Endodermal cell (in vitro differentiated cells): Measurements from ENCODE around the gene ZDHHC16. TPM values are rescaled to one million over a fixed set of nuclear protein-coding genes. Genes with fewer than 3 reads are reported as not detected.

Source experiments
- DNase-seq: peaks from one replicate; pipeline ENCODE4 v3.0.0-alpha.2; 2017
- H3K27ac ChIP-seq: 2 replicates; pipeline ENCODE4 v1.5.1; 2013; ENCODE audit warnings: mild to moderate bottlenecking, low read depth, low read length, moderate library complexity
- H3K27me3 ChIP-seq: 2 replicates; pipeline ENCODE4 v1.6.1; 2013; ENCODE audit warnings: mild to moderate bottlenecking, low read length, moderate library complexity; ENCODE audit not compliant: insufficient read depth, control insufficient read depth, poor library complexity, severe bottlenecking
- H3K36me3 ChIP-seq: 2 replicates; pipeline ENCODE4 v1.7.0; 2013; ENCODE audit warnings: mild to moderate bottlenecking, low read length, moderate library complexity; ENCODE audit not compliant: control insufficient read depth, insufficient read depth
- H3K4me1 ChIP-seq: one replicate; pipeline ENCODE4 v1.7.0; 2013; ENCODE audit warnings: low read length; ENCODE audit not compliant: control insufficient read depth, insufficient read depth
- H3K4me3 ChIP-seq: 2 replicates; pipeline ENCODE4 v1.5.1; 2013; ENCODE audit warnings: mild to moderate bottlenecking, low read length, moderate library complexity
- H3K9ac ChIP-seq: 2 replicates; pipeline ENCODE4 v1.6.1; 2013; ENCODE audit warnings: mild to moderate bottlenecking, low read length, moderate library complexity; ENCODE audit not compliant: poor library complexity, severe bottlenecking; ENCODE audit errors: extremely low read depth
- H3K9me3 ChIP-seq: 2 replicates; pipeline ENCODE4 v1.6.1; 2013; ENCODE audit warnings: mild to moderate bottlenecking, low read length, moderate library complexity; ENCODE audit not compliant: control insufficient read depth
- H3K27ac Mint-ChIP-seq: 2 replicates; pipeline ENCODE4 v1.8.0; 2020; ENCODE audit warnings: mixed read lengths
- H3K27me3 Mint-ChIP-seq: 2 replicates; pipeline ENCODE4 v1.8.0; 2021; ENCODE audit warnings: mild to moderate bottlenecking, mixed read lengths; ENCODE audit not compliant: insufficient read depth
- H3K36me3 Mint-ChIP-seq: 2 replicates; pipeline ENCODE4 v1.8.0; 2020; ENCODE audit warnings: low read depth, mixed read lengths
- H3K4me1 Mint-ChIP-seq: 2 replicates; pipeline ENCODE4 v1.8.0; 2020; ENCODE audit warnings: mixed read lengths
- H3K4me3 Mint-ChIP-seq: 2 replicates; pipeline ENCODE4 v1.8.0; 2020; ENCODE audit warnings: mild to moderate bottlenecking, moderate library complexity, mixed read lengths
- H3K9me3 Mint-ChIP-seq: 2 replicates; pipeline ENCODE4 v1.8.0; 2020; ENCODE audit warnings: mild to moderate bottlenecking, mixed read lengths
- CTCF ChIP-seq: fragments of 200-600 bp; sonication (generic); conservative IDR thresholded peaks from 2 replicates; pipeline ENCODE4 v1.5.0; 2021; ENCODE audit warnings: antibody characterized with exemption, mild to moderate bottlenecking
- WGBS, 2 experiments: methylation state at CpG; one replicate each; pipeline versions ENCODE4 v1.1.5 to v1.1.7; 2013; ENCODE audit warnings: missing lambda C conversion rate in 2 of 2, mixed read lengths in 1 of 2; ENCODE audit not compliant: insufficient coverage in 1 of 2, insufficient read length in 1 of 2; 5-methylcytosine and 5-hydroxymethylcytosine counted together
- total RNA-seq, 2 donors: library from RNA; stranded (reverse); fragmentation: NEBNext Ultra II Directional in 1 of 2; extraction: Animal tissue kit (Norgen Biotek cat#: 25700) in 1 of 2; gene quantifications; 2 replicates in 1 of 2; 3 replicates in 1 of 2; pipeline ENCODE4 v1.2.1, GENCODE V29; 2021

The ZDHHC16 gene
- total RNA-seq, 2 donors from 2014 or later, result 44.5 to 53.6 TPM

DNA sequence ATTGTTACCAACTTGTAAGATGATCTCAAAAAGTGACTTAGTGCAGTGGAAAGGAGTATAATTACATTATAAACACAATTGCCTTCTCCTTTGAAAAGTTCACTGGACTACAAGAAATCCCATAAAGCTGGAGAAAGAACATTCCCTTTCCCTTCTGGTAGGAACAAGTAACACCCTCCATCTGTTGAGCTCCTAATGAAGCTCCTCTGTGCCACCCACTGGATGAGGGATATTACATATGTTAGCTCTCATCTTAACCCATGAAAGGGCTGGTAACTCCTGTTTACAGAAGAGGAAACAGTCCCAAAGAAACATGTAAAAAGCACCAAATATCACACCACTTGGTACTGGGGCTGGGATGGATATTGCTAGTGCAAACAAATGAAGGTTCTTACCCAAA is 11.9 kb upstream of the ZDHHC16 start:
- Histone ChIP-seq H3K4me1 (no peaks in the 10 kb centered on the region), H3K4me3 (no peak overlapping the region), H3K27me3 (no peaks in the 10 kb centered on the region), H3K9me3 (no peaks in the 10 kb centered on the region), H3K27ac (peak overlapping the region; percentile 24), H3K9ac (no peak overlapping the region), H3K36me3 (peaks cover 79% of the 10 kb centered on the region)
- H3K27ac Mint-ChIP-seq, result peak overlapping the region; percentile 64
- no peak for TF ChIP-seq CTCF
- H3K4me1 Mint-ChIP-seq, result no peaks in the 10 kb centered on the region
- no peak for DNase-seq
- peaks cover 71% of the 10 kb centered on the region for H3K36me3 Mint-ChIP-seq
- no peaks in the 10 kb centered on the region for H3K9me3 Mint-ChIP-seq
- no peaks in the 10 kb centered on the region for H3K27me3 Mint-ChIP-seq
- H3K4me3 Mint-ChIP-seq, result no peak overlapping the region

- H3K4me1 ChIP-seq, result no peaks in the 10 kb centered on the region
- H3K27ac ChIP-seq, result no peak overlapping the region
- H3K36me3 Mint-ChIP-seq, result peaks cover 70% of the 10 kb centered on the region
- H3K27me3 Mint-ChIP-seq, result no peaks in the 10 kb centered on the region
- no peak for TF ChIP-seq CTCF
- H3K4me1 Mint-ChIP-seq, result no peaks in the 10 kb centered on the region
- H3K36me3 ChIP-seq, result peaks cover 79% of the 10 kb centered on the region
- no peak overlapping the region for H3K4me3 ChIP-seq
- no peak overlapping the region for H3K4me3 Mint-ChIP-seq
- H3K9me3 ChIP-seq, result no peaks in the 10 kb centered on the region
- H3K27me3 ChIP-seq, result no peaks in the 10 kb centered on the region
- H3K27ac Mint-ChIP-seq, result peak overlapping the region; percentile 64
- no peak overlapping the region for H3K9ac ChIP-seq
- DNase-seq, result no peak
- no peaks in the 10 kb centered on the region for H3K9me3 Mint-ChIP-seq
- WGBS, 2 experiments, result 91% methylated on average over 1 of the region's 1 CpG; no CpG with 5 or more reads in 1 of the 2 experiments
Observed at GRCh38 chr10:97434557-97434956, 11.4 kb upstream of the ZDHHC16 start.

DNA sequence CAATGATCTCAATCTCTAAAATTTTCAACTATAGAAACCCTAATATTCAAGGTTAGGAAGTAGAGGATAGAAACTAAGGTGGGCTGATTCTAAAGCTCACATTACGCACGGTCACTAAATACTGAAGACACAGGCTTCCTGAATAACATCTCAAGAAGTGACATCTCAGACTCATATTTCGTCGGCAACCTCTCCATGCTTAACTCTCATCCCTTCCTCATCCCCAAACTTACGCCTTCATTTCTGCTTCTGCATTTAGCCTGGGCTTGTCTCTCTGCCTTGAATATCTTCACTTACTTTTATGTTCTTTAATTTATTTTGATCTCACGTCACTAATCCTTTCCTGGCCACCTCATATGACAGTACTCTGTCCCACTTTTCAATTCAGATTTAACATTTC is 10.8 kb upstream of the ZDHHC16 start:
- Histone ChIP-seq H3K4me3 (no peak overlapping the region), H3K27me3 (no peaks in the 10 kb centered on the region), H3K36me3 (peaks cover 75% of the 10 kb centered on the region), H3K9me3 (no peaks in the 10 kb centered on the region), H3K4me1 (no peaks in the 10 kb centered on the region), H3K27ac (no peak overlapping the region), H3K9ac (no peak overlapping the region)
- Mint-ChIP-seq H3K27ac (no peak overlapping the region), H3K9me3 (no peaks in the 10 kb centered on the region), H3K36me3 (peaks cover 68% of the 10 kb centered on the region), H3K4me1 (no peaks in the 10 kb centered on the region), H3K4me3 (no peak overlapping the region), H3K27me3 (no peaks in the 10 kb centered on the region)
- no peak for TF ChIP-seq CTCF
- 96 to 100% methylated on average over 6 of the region's 6 CpGs for WGBS, 2 experiments
- no peak for DNase-seq
